ENCODE measurements around the gene CDPF1. TPM values are rescaled to one million over a fixed set of nuclear protein-coding genes. Genes with fewer than 3 reads are reported as not detected.
"Not testable (repeated sequence)": the region's sequence is repeated elsewhere in the genome, so short reads cannot be mapped to it uniquely, and the experiment has no call there.

Gene CDPF1
- total RNA-seq, 2 donors from 2014 or later, result 5.5 to 8.1 TPM

GRCh38 chr22:46264520-46264919 is 14.4 kb upstream of the CDPF1 start:
- peak; percentile 53 for ATAC-seq
- peak; percentile 66 to 69 for DNase-seq
- intact Hi-C loops (cut with DNase I, micrococcal nuclease), result not testable (repeated sequence)

- ATAC-seq (no peak), DNase-seq (no peak)
- intact Hi-C loops (cut with DNase I, micrococcal nuclease), result no loop called here
These were observed 13.1 kb upstream of the CDPF1 start, which contains the start of gene PKDREJ for GRCh38 chr22:46263216-46263590. Gene PKDREJ, minus strand, starts transcription at chr22:46263343. Its CDS starts 21 bp downstream, at chr22:46263322.

GRCh38 chr22:46262449-46263215 is 12.5 kb upstream of the CDPF1 start:
- ATAC-seq, result no peak
- intact Hi-C loops (cut with DNase I, micrococcal nuclease), result no loop called here
- DNase-seq, result peak; percentile 46 to 67

- no peak for ATAC-seq
- intact Hi-C loops (cut with DNase I, micrococcal nuclease), result no loop called here
- DNase-seq, result no peak
These were observed 9.9 kb upstream of the CDPF1 start for GRCh38 chr22:46260038-46260437.

GRCh38 chr22:46259374-46259773 is 9.3 kb upstream of the CDPF1 start:
- DNase-seq (no peak), ATAC-seq (no peak)
- intact Hi-C loops (cut with DNase I, micrococcal nuclease), result no loop called here

GRCh38 chr22:46256358-46256958 is 6.4 kb upstream of the CDPF1 start:
- no peak for ATAC-seq
- intact Hi-C loops (cut with DNase I, micrococcal nuclease), result no loop called here
- no peak for DNase-seq

GRCh38 chr22:46251816-46252380 is 1.8 kb upstream of the CDPF1 start:
- DNase-seq, result no peak
- intact Hi-C loops (cut with DNase I, micrococcal nuclease), result no loop called here
- ATAC-seq, result no peak

- DNase-seq (no peak), ATAC-seq (no peak)
- intact Hi-C loops (cut with DNase I, micrococcal nuclease), result no loop called here
These were observed 1.2 kb upstream of the CDPF1 start for GRCh38 chr22:46251266-46251665.

GRCh38 chr22:46250783-46251125 is 661 bp upstream of the CDPF1 start:
- DNase-seq (peak in 1 of 2 donors; percentile 52), ATAC-seq (peak; percentile 49)
- intact Hi-C loops (cut with DNase I, micrococcal nuclease), result no loop called here

- DNase-seq (no peak), ATAC-seq (no peak)
- intact Hi-C loops (cut with DNase I, micrococcal nuclease), result no loop called here
These were observed 2.6 kb downstream of the CDPF1 start for GRCh38 chr22:46247443-46247975.

- no peak for DNase-seq
- intact Hi-C loops (cut with DNase I, micrococcal nuclease), result no loop called here
- ATAC-seq, result no peak
These were observed 3.9 kb downstream of the CDPF1 start for GRCh38 chr22:46246178-46246577.

GRCh38 chr22:46245511-46245910 is 4.6 kb downstream of the CDPF1 start:
- intact Hi-C loops (cut with DNase I, micrococcal nuclease), result no loop called here
- ATAC-seq, result no peak

GRCh38 chr22:46244771-46245170 is 5.3 kb downstream of the CDPF1 start:
- intact Hi-C loops (cut with DNase I, micrococcal nuclease), result no loop called here
- ATAC-seq, result no peak
- no peak for DNase-seq

More at GRCh38 chr22:46245511-46245910, 4.6 kb downstream of the CDPF1 start:
- DNase-seq, result no peak

- DNase-seq (no peak), ATAC-seq (no peak)
- intact Hi-C loops (cut with DNase I, micrococcal nuclease), result no loop called here
These were observed 8.0 kb downstream of the CDPF1 start for GRCh38 chr22:46242076-46242475.

- ATAC-seq (no peak), DNase-seq (no peak)
- intact Hi-C loops (cut with DNase I, micrococcal nuclease), result no loop called here
These were observed 8.6 kb downstream of the CDPF1 start for GRCh38 chr22:46241396-46242007.

GRCh38 chr22:46240907-46241306 is 9.2 kb downstream of the CDPF1 start:
- intact Hi-C loops (cut with DNase I, micrococcal nuclease), result no loop called here
- DNase-seq (no peak), ATAC-seq (peak; percentile 40)

GRCh38 chr22:46240506-46240905 is 9.6 kb downstream of the CDPF1 start:
- ATAC-seq, result no peak
- intact Hi-C loops (cut with DNase I, micrococcal nuclease), result no loop called here
- DNase-seq, result no peak

- DNase-seq (no peak), ATAC-seq (no peak)
- intact Hi-C loops (cut with DNase I, micrococcal nuclease), result no loop called here
These were observed 10.0 kb downstream of the CDPF1 start for GRCh38 chr22:46240073-46240472.

GRCh38 chr22:46239261-46240048 is 10.6 kb downstream of the CDPF1 start:
- ATAC-seq (no peak), DNase-seq (no peak)
- intact Hi-C loops (cut with DNase I, micrococcal nuclease), result no loop called here
